Liver (tissue), 9 donors: ENCODE data around the gene WDR37. TPM values are rescaled to one million over a fixed set of nuclear protein-coding genes. Genes with fewer than 3 reads are reported as not detected.

ENCODE experiments used
- DNase-seq: peaks from one replicate; pipeline ENCODE4 v3.0.0-alpha.2; 2017; ENCODE audit warnings: low spot score
- H3K27ac ChIP-seq, 2 donors: one replicate each; pipeline ENCODE4 v1.7.0; 2013; ENCODE audit warnings: inconsistent platforms in 2 of 2, low read length in 2 of 2, control low read depth in 1 of 2, low read depth in 1 of 2, mild to moderate bottlenecking in 1 of 2
- H3K27me3 ChIP-seq, 4 donors: one replicate each; pipeline versions ENCODE4 v1.6.1 to v1.7.0; 2013; ENCODE audit warnings: low read length in 3 of 4, inconsistent platforms in 1 of 4, mild to moderate bottlenecking in 1 of 4, moderate library complexity in 1 of 4; ENCODE audit not compliant: control insufficient read depth in 4 of 4, insufficient read depth in 4 of 4
- H3K36me3 ChIP-seq, 4 donors: one replicate each; pipeline versions ENCODE4 v1.6.1 to v1.7.0; 2013; ENCODE audit warnings: low read length in 3 of 4, mild to moderate bottlenecking in 3 of 4, low read depth in 1 of 4, moderate library complexity in 1 of 4; ENCODE audit not compliant: control insufficient read depth in 4 of 4, insufficient read depth in 3 of 4
- H3K4me1 ChIP-seq, 4 donors: one replicate each; pipeline versions ENCODE4 v1.6.1 to v1.7.0; 2013; ENCODE audit warnings: low read length in 3 of 4, mild to moderate bottlenecking in 3 of 4, moderate library complexity in 1 of 4; ENCODE audit not compliant: control insufficient read depth in 4 of 4, insufficient read depth in 4 of 4
- H3K4me3 ChIP-seq, 3 donors: one replicate each; pipeline versions ENCODE4 v1.6.1 to v1.7.0; 2013; ENCODE audit warnings: low read length in 3 of 3, control low read depth in 1 of 3, low read depth in 1 of 3, mild to moderate bottlenecking in 1 of 3
- H3K9ac ChIP-seq, 2 donors: one replicate each; pipeline ENCODE4 v1.7.0; 2013; ENCODE audit warnings: low read length in 2 of 2, mild to moderate bottlenecking in 2 of 2, moderate library complexity in 2 of 2, control low read depth in 1 of 2, low read depth in 1 of 2
- H3K9me3 ChIP-seq, 4 donors: one replicate each; pipeline versions ENCODE4 v1.6.1 to v1.7.0; 2013; ENCODE audit warnings: low read length in 3 of 4; ENCODE audit not compliant: control insufficient read depth in 4 of 4
- EGR1 ChIP-seq, 2 donors: IDR thresholded peaks; 2 replicates each; pipeline ENCODE4 v1.6.1; 2016 to 2018; ENCODE audit warnings: antibody characterized with exemption in 2 of 2, low read depth in 2 of 2
- FOXA1 ChIP-seq: IDR thresholded peaks from 2 replicates; pipeline ENCODE4 v1.6.1; 2016; ENCODE audit warnings: antibody characterized with exemption
- FOXA2 ChIP-seq: IDR thresholded peaks from 2 replicates; pipeline ENCODE4 v1.6.1; 2016; ENCODE audit warnings: antibody characterized with exemption
- GABPA ChIP-seq, 2 donors: IDR thresholded peaks in 1 of 2; conservative IDR thresholded peaks in 1 of 2; 2 replicates each; pipeline ENCODE4 v1.6.1; 2016; ENCODE audit warnings: antibody characterized with exemption in 2 of 2, mild to moderate bottlenecking in 1 of 2, moderate library complexity in 1 of 2
- HNF4A ChIP-seq, 2 donors: conservative IDR thresholded peaks; 2 replicates each; pipeline ENCODE4 v1.6.1; 2016; ENCODE audit warnings: antibody characterized with exemption in 2 of 2, mild to moderate bottlenecking in 2 of 2
- HNF4G ChIP-seq: IDR thresholded peaks from 2 replicates; pipeline ENCODE4 v1.6.1; 2016; ENCODE audit warnings: antibody characterized with exemption
- JUND ChIP-seq, 2 donors: IDR thresholded peaks; 2 replicates each; pipeline ENCODE4 v1.6.1; 2016; ENCODE audit warnings: antibody characterized with exemption in 2 of 2
- MAX ChIP-seq: IDR thresholded peaks from 2 replicates; pipeline ENCODE4 v1.6.1; 2016; ENCODE audit warnings: antibody characterized with exemption
- NR2F2 ChIP-seq: IDR thresholded peaks from 2 replicates; pipeline ENCODE4 v1.6.1; 2016; ENCODE audit warnings: antibody characterized with exemption
- RAD21 ChIP-seq, 2 donors: IDR thresholded peaks; 2 replicates each; pipeline ENCODE4 v1.6.1; 2016; ENCODE audit warnings: antibody characterized with exemption in 2 of 2, mild to moderate bottlenecking in 2 of 2
- REST ChIP-seq: IDR thresholded peaks from 2 replicates; pipeline ENCODE4 v1.6.1; 2016; ENCODE audit warnings: antibody characterized with exemption, mild to moderate bottlenecking
- RXRA ChIP-seq, 2 donors: IDR thresholded peaks; 2 replicates each; pipeline ENCODE4 v1.6.1; 2017 to 2018; ENCODE audit warnings: antibody characterized with exemption in 2 of 2, mild to moderate bottlenecking in 1 of 2
- SP1 ChIP-seq: IDR thresholded peaks from 2 replicates; pipeline ENCODE4 v1.6.1; 2018; ENCODE audit warnings: antibody characterized with exemption, mild to moderate bottlenecking
- TAF1 ChIP-seq: conservative IDR thresholded peaks from 2 replicates; pipeline ENCODE4 v1.6.1; 2016; ENCODE audit warnings: antibody characterized with exemption, mild to moderate bottlenecking
- YY1 ChIP-seq: IDR thresholded peaks from 2 replicates; pipeline ENCODE4 v1.6.1; 2016; ENCODE audit warnings: antibody characterized with exemption, mild to moderate bottlenecking
- ZBTB33 ChIP-seq: IDR thresholded peaks from 2 replicates; pipeline ENCODE4 v1.6.1; 2016; ENCODE audit warnings: antibody characterized with exemption
- WGBS: extraction: QIAGEN DNeasy Blood & Tissue Kit; methylation state at CpG from one replicate; pipeline ENCODE4 v1.1.7; 2013; 5-methylcytosine and 5-hydroxymethylcytosine counted together
- polyA plus RNA-seq, 2 donors: library from polyadenylated mRNA; stranded (reverse) in 1 of 2; unstranded in 1 of 2; fragments of 200-250 nt in 1 of 2; fragments of >200 nt in 1 of 2; fragmentation: Nextera tagmentation in 1 of 2; extraction: Ambion mirVana in 1 of 2; gene quantifications; one replicate each; pipeline versions ENCODE4 v1.2.1 to v1.2.3, GENCODE V29; 2013 to 2015
- total RNA-seq, 2 donors: library from RNA; depleted of rRNA; stranded (reverse); fragments of >200 nt; gene quantifications; one replicate each; pipeline ENCODE4 v1.2.3, GENCODE V29; 2014
- TF ChIP-seq, protein P1 (sequence below): fragments of 150-350 bp; IDR thresholded peaks from 2 replicates; pipeline ENCODE4 v1.5.1; 2017; ENCODE audit warnings: improper control_type of control experiment, low read depth, low read length; ENCODE audit not compliant: missing input control
- TF ChIP-seq, protein P2 (sequence below): IDR thresholded peaks from 2 replicates; pipeline ENCODE4 v1.6.1; 2016; ENCODE audit warnings: antibody characterized with exemption
- donor health status: healthy.
- donor health status: healthy.
- donor health status: healthy.
- donor health status: healthy.
- donor health status: healthy.

WDR37 gene
- total and polyA plus RNA-seq, 4 donors, result 3.6 to 12.1 (median 5.6) TPM

DNA sequence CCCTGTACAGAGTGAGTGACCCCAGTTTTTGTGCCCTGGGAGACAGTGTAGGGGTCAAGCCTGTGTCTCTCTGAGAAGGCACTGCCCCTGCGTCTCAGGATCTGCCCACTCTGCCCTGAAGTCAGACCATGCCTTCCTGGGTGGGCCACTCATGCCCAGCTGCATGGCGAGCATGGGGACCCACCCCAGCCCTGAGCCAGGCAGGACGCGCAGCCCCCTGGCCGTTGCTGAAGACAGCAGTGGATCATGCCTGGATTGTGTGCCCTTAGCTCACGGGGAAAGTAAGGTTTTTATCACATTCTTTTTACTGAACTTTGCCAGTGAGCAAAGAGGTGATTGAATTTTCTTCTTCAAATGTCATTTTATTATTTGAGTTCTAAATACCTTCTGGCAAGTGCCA lies 66.2 kb downstream of the WDR37 start:
- no peak for TF ChIP-seq HNF4G
- TF ChIP-seq RXRA (IDR thresholded peaks at IDR 0.05), result no peak
- no peak for TF ChIP-seq MAX
- no peak for TF ChIP-seq GABPA (IDR thresholded peaks at IDR 0.05 in 1 of 2, conservative IDR thresholded peaks at IDR 0.05 in 1 of 2)
- TF ChIP-seq JUND (IDR thresholded peaks at IDR 0.05), result no peak
- TF ChIP-seq, protein P1, sequence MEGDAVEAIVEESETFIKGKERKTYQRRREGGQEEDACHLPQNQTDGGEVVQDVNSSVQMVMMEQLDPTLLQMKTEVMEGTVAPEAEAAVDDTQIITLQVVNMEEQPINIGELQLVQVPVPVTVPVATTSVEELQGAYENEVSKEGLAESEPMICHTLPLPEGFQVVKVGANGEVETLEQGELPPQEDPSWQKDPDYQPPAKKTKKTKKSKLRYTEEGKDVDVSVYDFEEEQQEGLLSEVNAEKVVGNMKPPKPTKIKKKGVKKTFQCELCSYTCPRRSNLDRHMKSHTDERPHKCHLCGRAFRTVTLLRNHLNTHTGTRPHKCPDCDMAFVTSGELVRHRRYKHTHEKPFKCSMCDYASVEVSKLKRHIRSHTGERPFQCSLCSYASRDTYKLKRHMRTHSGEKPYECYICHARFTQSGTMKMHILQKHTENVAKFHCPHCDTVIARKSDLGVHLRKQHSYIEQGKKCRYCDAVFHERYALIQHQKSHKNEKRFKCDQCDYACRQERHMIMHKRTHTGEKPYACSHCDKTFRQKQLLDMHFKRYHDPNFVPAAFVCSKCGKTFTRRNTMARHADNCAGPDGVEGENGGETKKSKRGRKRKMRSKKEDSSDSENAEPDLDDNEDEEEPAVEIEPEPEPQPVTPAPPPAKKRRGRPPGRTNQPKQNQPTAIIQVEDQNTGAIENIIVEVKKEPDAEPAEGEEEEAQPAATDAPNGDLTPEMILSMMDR, result no peak
- TF ChIP-seq FOXA2, result no peak
- no peak overlapping the region for H3K9ac ChIP-seq
- no peak overlapping the region for H3K4me3 ChIP-seq
- H3K4me1 ChIP-seq, result no peaks in the 10 kb centered on the region
- H3K27me3 ChIP-seq, result no peaks in the 10 kb centered on the region
- H3K27ac ChIP-seq, result no peak overlapping the region
- DNase-seq, result no peak
- no peaks in the 10 kb centered on the region for H3K9me3 ChIP-seq
- peaks cover 25 to 76% (median 48%) of the 10 kb centered on the region in 4 donors for H3K36me3 ChIP-seq
- WGBS, result 80% methylated on average over 6 of the region's 6 CpGs

GRCh38 chr10:1123198-1123597 lies 67.0 kb downstream of the WDR37 start:
- no peak overlapping the region for H3K4me3 ChIP-seq
- H3K9me3 ChIP-seq, result no peaks in the 10 kb centered on the region
- WGBS, result 87% methylated on average over 5 of the region's 5 CpGs
- DNase-seq, result peak; percentile 8
- H3K27me3 ChIP-seq, result no peaks in the 10 kb centered on the region
- no peak for TF ChIP-seq RAD21 (IDR thresholded peaks at IDR 0.05)
- TF ChIP-seq MAX, result no peak
- no peak for TF ChIP-seq TAF1
- TF ChIP-seq FOXA1, result no peak
- TF ChIP-seq REST, result no peak
- peaks cover 23 to 79% (median 48%) of the 10 kb centered on the region in 4 donors for H3K36me3 ChIP-seq
- no peak overlapping the region for H3K9ac ChIP-seq
- no peak overlapping the region for H3K27ac ChIP-seq
- no peaks in the 10 kb centered on the region for H3K4me1 ChIP-seq

GRCh38 chr10:1123972-1124371 lies 67.8 kb downstream of the WDR37 start:
- H3K4me1 ChIP-seq, result no peaks in the 10 kb centered on the region
- H3K9ac ChIP-seq, result no peak overlapping the region
- 96% methylated on average over 12 of the region's 12 CpGs for WGBS
- H3K27me3 ChIP-seq, result no peaks in the 10 kb centered on the region
- H3K9me3 ChIP-seq, result no peaks in the 10 kb centered on the region
- H3K27ac ChIP-seq, result no peak overlapping the region
- DNase-seq, result peak; percentile 6
- H3K4me3 ChIP-seq, result no peak overlapping the region
- peaks cover 27 to 76% (median 45%) of the 10 kb centered on the region in 4 donors for H3K36me3 ChIP-seq
- TF ChIP-seq ZBTB33 (no peak), YY1 (no peak), SP1 (no peak), EGR1 (IDR thresholded peaks at IDR 0.05; ENCODE audit: low read depth in 2 of 2) (no peak), NR2F2 (no peak), HNF4A (conservative IDR thresholded peaks at IDR 0.05) (no peak), RAD21 (IDR thresholded peaks at IDR 0.05) (no peak), HNF4G (no peak), MAX (no peak), FOXA1 (no peak), RXRA (IDR thresholded peaks at IDR 0.05) (no peak)
- TF ChIP-seq, protein P2, sequence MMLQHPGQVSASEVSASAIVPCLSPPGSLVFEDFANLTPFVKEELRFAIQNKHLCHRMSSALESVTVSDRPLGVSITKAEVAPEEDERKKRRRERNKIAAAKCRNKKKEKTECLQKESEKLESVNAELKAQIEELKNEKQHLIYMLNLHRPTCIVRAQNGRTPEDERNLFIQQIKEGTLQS, result no peak
- TF ChIP-seq, protein P1, result no peak
